Mesothelial cell of epicardium (in vitro differentiated cells): Measurements from ENCODE around the gene DAGLB. TPM values are rescaled to one million over a fixed set of nuclear protein-coding genes. Genes with fewer than 3 reads are reported as not detected.
"Not testable (repeated sequence)": the region's sequence is repeated elsewhere in the genome, so short reads cannot be mapped to it uniquely, and the experiment has no call there.

ENCODE experiments used
- DNase-seq, 2 experiments: peaks; one replicate each; pipeline ENCODE4 v3.0.0; 2021; ENCODE audit warnings: low spot score in 2 of 2; ENCODE audit not compliant: unreplicated experiment in 2 of 2
- H3K27ac Mint-ChIP-seq: 2 replicates; pipeline ENCODE4 v1.8.0; 2021; ENCODE audit warnings: mixed read lengths
- H3K27me3 Mint-ChIP-seq: 2 replicates; pipeline ENCODE4 v1.8.0; 2021; ENCODE audit warnings: low read depth, mixed read lengths
- H3K36me3 Mint-ChIP-seq: 2 replicates; pipeline ENCODE4 v1.8.0; 2021; ENCODE audit warnings: mixed read lengths
- H3K4me1 Mint-ChIP-seq: 2 replicates; pipeline ENCODE4 v1.8.0; 2021; ENCODE audit warnings: mixed read lengths
- H3K4me3 Mint-ChIP-seq: 2 replicates; pipeline ENCODE4 v1.8.0; 2021; ENCODE audit warnings: mild to moderate bottlenecking, moderate library complexity, mixed read lengths
- H3K9me3 Mint-ChIP-seq: 2 replicates; pipeline ENCODE4 v1.8.0; 2021; ENCODE audit warnings: mixed read lengths
- CTCF ChIP-seq: fragments of 200-600 bp; sonication (generic); IDR thresholded peaks from one replicate; pipeline ENCODE4 v1.5.0; 2021; ENCODE audit warnings: antibody characterized with exemption; ENCODE audit not compliant: unreplicated experiment
- total RNA-seq: library from RNA; stranded (reverse); gene quantifications from 3 replicates; pipeline ENCODE4 v1.2.1, GENCODE V29; 2021

The DAGLB gene
- total RNA-seq, 1 donor from 2014 or later = 24.1 TPM

- Mint-ChIP-seq H3K27ac (no peak overlapping the region), H3K9me3 (no peaks in the 10 kb centered on the region), H3K27me3 (no peaks in the 10 kb centered on the region), H3K36me3 (no peaks in the 10 kb centered on the region), H3K4me1 (no peaks in the 10 kb centered on the region), H3K4me3 (no peak overlapping the region)
- no peak for DNase-seq
- TF ChIP-seq CTCF = no peak
These were observed 6.0 kb upstream of the DAGLB start for GRCh38 chr7:6453734-6454133.

GRCh38 chr7:6451224-6451705 is 3.5 kb upstream of the DAGLB start:
- Mint-ChIP-seq H3K27ac (no peak overlapping the region), H3K27me3 (no peaks in the 10 kb centered on the region), H3K4me1 (peaks cover 3% of the 10 kb centered on the region), H3K9me3 (no peaks in the 10 kb centered on the region), H3K36me3 (no peaks in the 10 kb centered on the region), H3K4me3 (no peak overlapping the region)
- TF ChIP-seq CTCF = no peak
- no peak for DNase-seq

- not testable (repeated sequence) for H3K27ac Mint-ChIP-seq, DNase-seq, H3K9me3 Mint-ChIP-seq, H3K27me3 Mint-ChIP-seq, H3K4me1 Mint-ChIP-seq, H3K36me3 Mint-ChIP-seq
- H3K4me3 Mint-ChIP-seq = peak overlapping the region; percentile 28
These were observed 2.8 kb upstream of the DAGLB start for GRCh38 chr7:6450591-6450990.

GRCh38 chr7:6449884-6450283 is 2.1 kb upstream of the DAGLB start:
- H3K4me3 Mint-ChIP-seq, H3K36me3 Mint-ChIP-seq, H3K9me3 Mint-ChIP-seq, H3K4me1 Mint-ChIP-seq, DNase-seq, H3K27me3 Mint-ChIP-seq, H3K27ac Mint-ChIP-seq: not testable (repeated sequence)

GRCh38 chr7:6448943-6449543 is 1.3 kb upstream of the DAGLB start:
- no peak for DNase-seq
- Mint-ChIP-seq H3K36me3 (peaks cover 7% of the 10 kb centered on the region), H3K4me3 (peak overlapping the region; percentile 55), H3K27ac (no peak overlapping the region), H3K27me3 (no peaks in the 10 kb centered on the region), H3K4me1 (peaks cover 5% of the 10 kb centered on the region), H3K9me3 (no peaks in the 10 kb centered on the region)
- no peak for TF ChIP-seq CTCF

GRCh38 chr7:6446838-6447580 is 745 bp downstream of the DAGLB start:
- Mint-ChIP-seq H3K4me1 (peaks cover 5% of the 10 kb centered on the region), H3K27ac (peak overlapping the region; percentile 96), H3K36me3 (peaks cover 17% of the 10 kb centered on the region), H3K27me3 (no peaks in the 10 kb centered on the region), H3K4me3 (peak overlapping the region; percentile 97), H3K9me3 (no peaks in the 10 kb centered on the region)
- DNase-seq = peak in 1 of 2 experiments; percentile 62
- no peak for TF ChIP-seq CTCF
